ENCODE results near the gene NPAS3.
A peak's percentile ranks its signal among the peaks of the same experiment; 100 is the strongest.

Gene NPAS3

GRCh38 chr14:33449703-33450395, 511.2 kb downstream of the NPAS3 start:
- DNase-seq, result no peak

- DNase-seq, result no peak
Measured at GRCh38 chr14:33450416-33450815, 511.7 kb downstream of the NPAS3 start.

- no peak for DNase-seq
Measured at GRCh38 chr14:33451211-33451610, 512.5 kb downstream of the NPAS3 start.

- DNase-seq, result no peak
Measured at GRCh38 chr14:33452995-33453394, 514.3 kb downstream of the NPAS3 start.

- DNase-seq, result no peak
Measured at GRCh38 chr14:33454022-33454595, 515.4 kb downstream of the NPAS3 start.

GRCh38 chr14:33454707-33455106, 516.0 kb downstream of the NPAS3 start:
- no peak for DNase-seq

GRCh38 chr14:33455654-33456345, 517.1 kb downstream of the NPAS3 start:
- DNase-seq, result no peak

GRCh38 chr14:33457021-33457420, 518.3 kb downstream of the NPAS3 start:
- DNase-seq, result no peak

- no peak for DNase-seq
Measured at GRCh38 chr14:33457617-33458016, 518.9 kb downstream of the NPAS3 start.

GRCh38 chr14:33460164-33460563, 521.5 kb downstream of the NPAS3 start:
- no peak for DNase-seq

GRCh38 chr14:33461036-33461435, 522.4 kb downstream of the NPAS3 start:
- DNase-seq, result no peak

GRCh38 chr14:33463731-33464130, 525.1 kb downstream of the NPAS3 start:
- DNase-seq, result no peak

GRCh38 chr14:33464254-33464962, 525.7 kb downstream of the NPAS3 start:
- DNase-seq, result no peak

- DNase-seq, result no peak
Measured at GRCh38 chr14:33465846-33466700, 527.4 kb downstream of the NPAS3 start.

GRCh38 chr14:33467971-33468370, 529.3 kb downstream of the NPAS3 start:
- DNase-seq, result no peak

- no peak for DNase-seq
Measured at GRCh38 chr14:33469898-33470297, 531.2 kb downstream of the NPAS3 start.

GRCh38 chr14:33471776-33472175, 533.1 kb downstream of the NPAS3 start:
- no peak for DNase-seq

- peak; percentile 22 for DNase-seq
Measured at GRCh38 chr14:33475623-33476022, 536.9 kb downstream of the NPAS3 start.

GRCh38 chr14:33477797-33478196, 539.1 kb downstream of the NPAS3 start:
- DNase-seq, result no peak

GRCh38 chr14:33480071-33480886, 541.6 kb downstream of the NPAS3 start:
- DNase-seq, result no peak

GRCh38 chr14:33480887-33481184, 542.2 kb downstream of the NPAS3 start:
- DNase-seq, result no peak

Data from right kidney (tissue), 1 donor.